Stimulated activated CD8-positive, alpha-beta memory T cell treated with anti-CD3 and anti-CD28 coated beads, Interleukin-7, amount 100 ng/mL, for 4 hours (primary cell): ENCODE measurements around the gene CHRDL2.
"Not testable (repeated sequence)": the region's sequence is repeated elsewhere in the genome, so short reads cannot be mapped to it uniquely, and the experiment has no call there.

Experiments used
- DNase-seq, 2 donors: peaks; one replicate each; pipeline ENCODE4 v3.0.0-alpha.2; 2020; ENCODE audit warnings: low read depth in 2 of 2

The CHRDL2 gene

DNA sequence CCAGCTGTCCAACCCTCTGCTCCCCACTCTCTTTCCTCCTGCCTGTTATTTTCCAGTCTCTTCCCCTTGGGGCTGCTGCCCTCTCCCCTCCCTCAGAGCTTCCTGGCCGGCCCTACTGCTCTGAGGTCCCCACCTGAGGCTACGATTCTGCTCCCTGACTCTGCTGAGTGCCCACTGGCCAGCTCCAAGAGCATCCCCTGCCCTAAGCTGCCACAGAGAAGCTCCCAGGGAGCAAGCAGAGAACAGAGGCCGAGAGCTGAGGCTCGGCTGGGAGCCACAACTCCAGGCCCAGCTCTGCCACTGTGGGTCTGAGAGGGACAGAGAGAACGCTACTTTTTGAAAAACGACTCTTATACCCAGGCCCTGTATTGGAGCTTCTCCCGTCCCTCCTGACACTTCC lies 61.1 kb downstream of the CHRDL2 start:
- DNase-seq = no peak

DNA sequence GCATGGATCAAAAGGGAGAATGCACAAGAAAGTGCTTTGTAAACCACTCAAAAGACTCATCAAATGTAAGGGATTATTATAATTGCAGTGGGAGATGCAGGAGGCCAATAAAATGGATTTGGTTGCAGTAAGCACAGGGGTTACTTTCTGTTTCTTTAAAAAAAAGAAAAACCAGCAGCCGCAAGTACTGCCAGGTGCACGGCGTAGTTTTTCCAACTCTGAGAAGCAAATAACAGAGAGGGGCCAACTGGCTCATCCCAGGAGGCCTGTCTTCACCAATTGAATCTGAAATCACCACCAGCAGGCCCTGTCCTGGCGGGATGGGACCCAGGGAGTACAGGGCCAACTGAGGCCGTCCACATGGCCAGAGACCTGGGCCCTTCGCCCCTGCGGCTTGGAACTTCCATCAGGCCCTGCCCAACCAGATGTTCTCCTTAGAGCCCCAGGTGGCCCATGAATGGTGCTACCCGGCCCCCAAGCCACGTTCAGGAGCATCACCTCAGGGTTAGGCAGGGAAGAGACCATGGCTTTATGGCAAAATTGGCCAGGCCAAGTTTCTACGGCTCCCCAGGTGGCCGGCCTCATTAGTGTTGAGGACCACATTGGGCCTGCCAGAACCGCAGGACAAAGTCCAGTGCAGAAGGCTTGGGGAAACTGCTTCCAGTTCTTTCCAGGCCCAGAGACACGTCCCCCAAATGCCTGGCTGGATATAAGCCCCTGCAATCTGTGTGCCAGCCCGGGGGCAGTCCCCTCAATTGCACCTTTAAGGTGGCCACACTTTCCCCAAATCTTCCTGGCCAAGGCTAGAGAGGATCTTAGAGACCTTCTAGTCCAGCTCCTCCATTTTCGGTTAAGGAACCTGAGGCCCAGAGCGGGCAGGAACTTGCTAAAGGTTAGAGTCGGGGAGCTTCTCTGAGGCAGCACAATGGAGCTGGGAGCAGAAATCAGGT lies 61.7 kb downstream of the CHRDL2 start:
- no peak for DNase-seq

DNA sequence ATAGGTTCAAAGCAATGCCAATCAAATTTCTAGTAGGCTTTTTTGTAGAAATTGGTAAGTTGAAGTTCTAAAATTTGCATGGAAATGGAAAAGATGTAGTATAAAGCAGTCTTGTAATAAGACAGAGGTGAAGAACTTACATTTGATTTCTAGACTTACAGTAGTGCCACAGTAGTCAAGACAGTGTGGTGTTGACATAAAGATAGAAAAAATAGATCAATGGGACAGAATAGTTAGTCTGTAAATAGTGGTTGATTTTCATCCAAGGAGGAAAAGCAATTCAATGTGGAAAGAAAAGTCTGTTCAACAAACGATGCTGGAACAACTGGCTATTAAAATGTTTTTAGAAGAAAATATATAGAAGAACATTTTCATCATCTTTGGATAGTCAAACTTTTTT lies 67.9 kb downstream of the CHRDL2 start:
- no peak for DNase-seq

DNA sequence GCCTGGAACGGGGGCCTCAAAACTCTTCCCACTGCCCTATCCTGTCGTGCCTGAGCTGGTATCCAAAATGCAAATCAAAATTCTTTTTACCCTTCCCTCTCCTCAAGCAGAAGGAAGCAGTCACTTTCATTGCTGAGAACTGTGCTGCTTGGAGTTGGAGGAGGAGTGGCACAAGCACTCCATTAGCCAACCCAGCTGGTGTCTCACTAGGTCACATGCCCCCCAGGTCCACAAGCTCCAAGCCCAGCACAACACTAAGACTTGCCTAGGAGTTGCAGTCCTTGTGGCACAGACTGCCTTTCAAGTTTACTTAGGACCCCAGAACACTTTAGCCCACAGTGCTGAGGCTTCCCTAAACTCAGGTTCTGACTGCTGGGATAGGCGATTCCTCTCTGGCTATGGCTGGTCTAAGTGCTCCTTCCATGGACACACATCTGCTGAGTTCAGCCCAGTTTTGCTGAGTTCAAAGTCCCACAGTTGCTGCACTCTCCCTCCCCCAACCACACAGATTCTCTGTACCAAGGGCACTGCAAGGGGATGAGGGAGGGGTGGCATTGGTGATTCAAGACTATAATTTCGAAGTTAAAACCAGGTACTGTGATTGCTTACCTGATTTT lies 68.6 kb downstream of the CHRDL2 start:
- DNase-seq = no peak

DNA sequence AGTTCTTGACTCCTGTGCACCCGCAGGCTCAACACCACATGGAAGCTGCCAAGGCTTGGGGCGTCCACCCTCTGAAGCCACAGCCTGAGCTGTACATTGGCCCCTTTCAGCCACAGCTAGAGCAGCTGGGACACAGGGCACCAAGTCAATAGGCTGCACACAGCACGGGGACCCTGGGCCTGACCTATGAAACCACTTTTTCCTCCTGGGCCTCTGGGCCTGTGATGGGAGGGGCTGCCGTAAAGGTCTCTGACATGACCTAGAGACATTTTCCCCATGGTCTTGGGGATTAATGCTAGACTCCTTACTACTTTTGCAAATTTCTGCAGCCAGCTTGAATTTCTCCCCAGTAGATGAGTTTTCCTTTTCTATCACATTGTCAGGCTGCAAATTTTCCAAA lies 72.1 kb downstream of the CHRDL2 start:
- DNase-seq = not testable (repeated sequence)

DNA sequence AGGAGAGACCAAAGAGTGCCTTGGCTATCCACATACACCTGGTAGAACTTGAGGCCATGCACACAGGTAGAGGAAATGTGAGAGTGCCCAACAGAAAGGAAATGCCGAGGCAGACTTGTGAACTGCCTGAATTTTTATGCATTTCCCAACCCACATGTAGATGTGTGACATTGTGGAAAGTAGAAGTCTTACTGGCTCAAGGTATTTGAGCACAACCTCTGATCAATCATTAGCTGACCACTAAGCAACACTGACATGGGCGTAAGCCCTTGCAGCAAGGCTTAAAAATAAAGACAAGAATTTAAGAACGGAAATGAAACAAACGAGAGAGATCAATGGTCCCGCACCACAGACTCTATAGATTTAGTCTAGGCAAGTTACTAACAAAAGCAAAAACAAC lies 76.2 kb downstream of the CHRDL2 start:
- no peak for DNase-seq

DNA sequence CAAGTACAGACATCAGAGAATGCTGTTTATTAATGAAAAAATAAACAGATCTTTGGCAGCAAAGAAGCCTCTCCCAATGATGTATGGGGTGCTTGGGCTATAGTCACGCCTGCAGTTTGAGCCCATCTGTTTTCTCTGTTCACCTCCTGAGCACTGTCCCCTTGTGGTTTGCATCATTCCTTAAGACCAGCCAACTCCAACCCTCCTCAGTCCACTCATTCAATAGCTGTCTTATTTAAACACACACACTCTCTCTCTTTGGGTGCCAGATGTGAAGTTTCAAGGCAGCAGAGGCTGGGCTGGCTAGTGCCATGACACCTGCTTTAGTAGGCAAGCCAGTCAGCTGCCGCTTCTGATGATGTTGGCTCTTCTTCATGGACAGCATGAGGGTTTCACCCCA lies 80.7 kb downstream of the CHRDL2 start:
- DNase-seq = no peak

DNA sequence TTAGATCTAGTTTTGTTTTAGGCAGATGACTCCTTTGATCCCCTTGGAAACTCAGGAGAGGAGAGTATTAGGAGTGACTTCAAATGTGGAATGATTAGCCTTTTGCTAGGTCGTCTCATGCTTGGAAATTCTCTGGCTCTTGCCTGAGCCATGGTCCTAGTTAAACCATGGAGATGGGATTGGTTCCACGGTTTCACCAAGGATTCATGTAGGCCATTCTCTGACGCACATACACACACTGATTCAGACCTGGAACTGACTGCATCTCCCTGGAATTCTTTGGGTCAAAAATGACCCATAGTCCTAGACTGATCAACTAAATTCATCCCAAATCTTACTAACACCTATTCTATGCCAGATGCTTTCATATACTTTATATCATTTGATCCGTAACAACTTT lies 82.3 kb downstream of the CHRDL2 start:
- DNase-seq = no peak

DNA sequence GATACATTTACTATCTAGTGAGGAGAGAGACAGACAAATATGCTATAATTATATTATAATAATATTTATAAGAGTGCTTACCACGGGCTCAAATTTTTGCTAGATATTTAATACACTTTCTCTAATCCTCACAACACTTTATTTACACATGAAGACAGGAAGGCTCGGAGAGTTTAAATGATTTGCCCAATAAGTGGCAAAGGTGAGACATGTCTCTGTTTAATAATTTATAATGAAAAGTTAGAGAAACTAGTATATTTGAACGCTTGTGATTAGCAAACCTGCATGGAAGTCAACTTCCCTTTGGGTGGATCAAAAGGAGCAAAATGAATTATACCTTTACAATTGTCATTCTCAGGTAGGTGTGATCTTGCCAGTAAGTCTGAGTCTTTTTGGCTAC lies 83.4 kb downstream of the CHRDL2 start:
- no peak for DNase-seq

DNA sequence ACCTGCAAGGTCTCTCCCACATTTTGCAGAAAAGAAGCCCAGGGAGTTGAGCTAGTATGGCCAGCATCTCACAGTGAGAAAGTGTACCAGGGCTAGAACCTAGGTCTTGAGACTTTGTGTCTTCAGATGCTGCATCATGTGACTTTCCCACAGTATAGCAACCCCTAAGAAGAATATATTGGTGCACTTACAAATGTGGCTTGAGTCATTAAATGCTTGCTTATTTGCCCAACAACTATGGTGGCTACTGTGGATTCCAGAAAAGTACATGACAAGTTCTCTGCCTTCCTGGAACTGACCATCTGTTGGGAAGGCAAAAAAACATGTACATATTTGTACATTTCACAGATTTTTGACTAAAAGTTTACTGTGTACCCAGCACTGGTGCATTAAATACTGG lies 83.8 kb downstream of the CHRDL2 start:
- DNase-seq = no peak

DNA sequence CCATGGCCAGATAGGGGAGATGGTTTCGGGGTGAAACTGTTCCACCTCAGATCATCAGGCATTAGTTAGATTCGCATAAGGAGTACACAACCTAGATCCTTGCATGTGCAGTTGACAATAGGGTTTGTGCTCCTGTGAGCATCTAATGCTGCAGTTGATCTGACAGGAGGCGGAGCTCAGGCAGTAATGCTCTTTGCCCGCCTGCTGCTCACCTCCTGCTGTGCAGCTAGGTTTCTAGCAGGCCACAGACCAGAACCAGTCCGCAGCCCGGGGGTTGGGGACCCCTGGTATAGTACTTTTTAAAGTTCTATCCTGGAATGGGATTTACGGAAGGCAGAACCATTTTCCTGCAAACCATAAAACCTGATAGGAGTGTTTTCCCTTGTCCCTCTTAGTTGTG lies 84.3 kb downstream of the CHRDL2 start:
- no peak for DNase-seq
